GM23248 (cell line): ENCODE data around the gene PLA2G2C. TPM values are rescaled to one million over a fixed set of nuclear protein-coding genes. Genes with fewer than 3 reads are reported as not detected.

Experiments
- DNase-seq: peaks from one replicate; pipeline ENCODE4 v3.0.0-alpha.2; 2015
- H2AFZ ChIP-seq: fragments of 200-600 bp; sonication (generic); 2 replicates; pipeline ENCODE4 v1.6.1; 2016; ENCODE audit warnings: antibody characterized with exemption
- H3F3A ChIP-seq: fragments of 200-600 bp; sonication (generic); 2 replicates; pipeline ENCODE4 v1.6.1; 2016; ENCODE audit warnings: mild to moderate bottlenecking, antibody characterized with exemption, mixed run types; ENCODE audit not compliant: insufficient read depth
- H3K27ac ChIP-seq: fragments of 200-600 bp; sonication (generic); 2 replicates; pipeline ENCODE4 v1.5.1; 2016; ENCODE audit warnings: mild to moderate bottlenecking
- H3K27me3 ChIP-seq: fragments of 200-600 bp; sonication (generic); replicated peaks from 2 replicates; pipeline ENCODE4 v1.6.1; 2016; ENCODE audit warnings: mild to moderate bottlenecking; ENCODE audit not compliant: insufficient read depth
- H3K36me3 ChIP-seq: fragments of 200-600 bp; sonication (generic); 2 replicates; pipeline ENCODE4 v1.6.1; 2016; ENCODE audit warnings: low read depth, mild to moderate bottlenecking
- H3K4me1 ChIP-seq: fragments of 200-600 bp; sonication (generic); 2 replicates; pipeline ENCODE4 v1.6.1; 2016; ENCODE audit warnings: mild to moderate bottlenecking; ENCODE audit not compliant: insufficient read depth
- H3K4me2 ChIP-seq: fragments of 200-600 bp; sonication (generic); one replicate; pipeline ENCODE4 v1.6.1; 2016; ENCODE audit warnings: mild to moderate bottlenecking; ENCODE audit not compliant: unreplicated experiment
- H3K4me3 ChIP-seq: fragments of 200-600 bp; sonication (generic); 2 replicates; pipeline ENCODE4 v1.5.1; 2016; ENCODE audit warnings: mild to moderate bottlenecking
- H3K79me2 ChIP-seq: fragments of 200-600 bp; sonication (generic); 2 replicates; pipeline ENCODE4 v1.6.1; 2016; ENCODE audit warnings: mild to moderate bottlenecking; ENCODE audit not compliant: insufficient read depth
- H3K9ac ChIP-seq: fragments of 200-600 bp; sonication (generic); 2 replicates; pipeline ENCODE4 v1.6.1; 2016; ENCODE audit warnings: mild to moderate bottlenecking
- H3K9me2 ChIP-seq: fragments of 200-600 bp; sonication (generic); 2 replicates; pipeline ENCODE4 v1.6.1; 2016; ENCODE audit warnings: mixed run types, mild to moderate bottlenecking, moderate library complexity; ENCODE audit not compliant: insufficient read depth
- H3K9me3 ChIP-seq: fragments of 200-600 bp; sonication (generic); one replicate; pipeline ENCODE4 v1.6.1; 2017; ENCODE audit warnings: low read depth
- H4K20me1 ChIP-seq: fragments of 200-600 bp; sonication (generic); 2 replicates; pipeline ENCODE4 v1.6.0; 2016; ENCODE audit not compliant: insufficient read depth
- EZH2 ChIP-seq: fragments of 200-600 bp; sonication (generic); IDR thresholded peaks from 2 replicates; pipeline ENCODE4 v1.6.1; 2018; ENCODE audit warnings: antibody characterized with exemption, mild to moderate bottlenecking; ENCODE audit not compliant: insufficient read depth, poor library complexity, severe bottlenecking
- EZH2phosphoT487 ChIP-seq: fragments of 200-600 bp; sonication (generic); IDR thresholded peaks from 2 replicates; pipeline ENCODE4 v1.6.1; 2018; ENCODE audit warnings: antibody characterized with exemption, moderate library complexity, mild to moderate bottlenecking, low read depth; ENCODE audit not compliant: insufficient read depth
- WGBS, 2 experiments: methylation state at CpG; one replicate each; pipeline ENCODE4 v1.1.6; 2015 to 2017; ENCODE audit warnings: low lambda C conversion rate in 2 of 2, low coverage in 1 of 2; ENCODE audit errors: missing lambda C conversion rate in 2 of 2; 5-methylcytosine and 5-hydroxymethylcytosine counted together
- in situ Hi-C: fragments of 300-500 bp; cut with MboI; formaldehyde crosslinking; loops from 2 replicates; pipeline ENCODE4 v1.15.0; 2020
- polyA plus RNA-seq: library from polyadenylated mRNA; unstranded; fragments of >200 nt; fragmentation: Nextera tagmentation; extraction: Ambion mirVana; gene quantifications from 2 replicates; pipeline ENCODE4 v1.2.1, GENCODE V29; 2016
- total RNA-seq: library from RNA; depleted of rRNA; stranded (reverse); fragments of >200 nt; shearing (Covaris generic); gene quantifications from 2 replicates; pipeline ENCODE4 v1.2.3, GENCODE V29; 2014

The PLA2G2C gene
- total and polyA plus RNA-seq, 2 experiments from 2014 or later = not detected

DNA sequence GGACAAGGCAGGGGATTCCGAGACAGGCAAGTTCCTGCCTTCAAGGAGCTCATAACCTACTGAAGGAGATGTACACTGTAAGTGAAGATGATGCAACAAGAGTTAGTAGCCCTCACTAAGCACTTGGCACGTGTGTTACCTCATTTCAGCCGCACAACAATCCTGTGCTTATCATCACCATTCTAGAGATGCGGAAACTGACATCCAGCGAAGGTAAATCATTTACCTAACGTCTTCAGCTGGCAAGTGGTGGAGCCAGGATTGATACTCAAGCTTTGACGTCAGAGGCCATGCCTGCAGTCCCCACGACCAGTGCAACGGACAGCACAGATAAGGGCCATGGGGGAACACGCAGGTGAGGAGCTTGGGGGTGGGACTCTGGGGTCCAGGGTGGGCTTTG, 3.3 kb downstream of the PLA2G2C start:
- H3F3A ChIP-seq = no peaks in the 10 kb centered on the region
- H3K4me3 ChIP-seq = no peak overlapping the region
- peaks cover 71% of the 10 kb centered on the region for H3K27me3 ChIP-seq
- DNase-seq = no peak
- no peaks in the 10 kb centered on the region for H3K79me2 ChIP-seq
- no peaks in the 10 kb centered on the region for H3K9me2 ChIP-seq
- H3K9ac ChIP-seq = no peak overlapping the region
- H4K20me1 ChIP-seq = no peaks in the 10 kb centered on the region
- no peak overlapping the region for H3K27ac ChIP-seq
- H3K4me2 ChIP-seq = no peak overlapping the region
- no peaks in the 10 kb centered on the region for H3K4me1 ChIP-seq
- no peak for TF ChIP-seq EZH2phosphoT487
- no peaks in the 10 kb centered on the region for H3K36me3 ChIP-seq
- H3K9me3 ChIP-seq = no peaks in the 10 kb centered on the region
- in situ Hi-C loops = no loop called here
- no peak overlapping the region for H2AFZ ChIP-seq
- WGBS, 2 experiments = 59 to 62% methylated on average over 10 of the region's 10 CpGs

DNA sequence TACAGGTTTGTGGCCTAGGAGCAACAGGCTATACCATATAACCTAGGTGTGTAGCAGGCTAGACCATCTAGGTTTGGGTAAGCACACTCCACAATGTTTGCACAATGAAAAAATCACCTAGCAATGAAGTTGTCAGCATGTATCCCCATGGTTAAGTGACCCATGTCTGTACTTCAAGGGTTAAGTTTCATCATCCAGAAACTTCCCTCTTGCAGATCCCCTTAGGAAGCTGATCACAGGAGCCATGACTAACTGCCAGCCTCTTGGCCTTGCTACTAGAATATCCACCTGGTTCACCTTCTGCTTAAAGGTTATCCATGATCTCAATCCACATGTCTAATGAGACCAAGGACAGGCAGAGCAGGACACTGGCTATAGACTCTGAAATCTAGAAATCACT, 3.9 kb downstream of the PLA2G2C start:
- Histone ChIP-seq H3K79me2 (no peaks in the 10 kb centered on the region), H3K4me3 (no peak overlapping the region), H3K9me3 (no peaks in the 10 kb centered on the region), H3F3A (no peaks in the 10 kb centered on the region), H4K20me1 (no peaks in the 10 kb centered on the region), H3K36me3 (no peaks in the 10 kb centered on the region), H3K4me1 (no peaks in the 10 kb centered on the region), H3K9me2 (no peaks in the 10 kb centered on the region), H3K9ac (no peak overlapping the region), H3K4me2 (no peak overlapping the region), H3K27ac (no peak overlapping the region), H3K27me3 (peaks cover 71% of the 10 kb centered on the region), H2AFZ (no peak overlapping the region)
- TF ChIP-seq EZH2phosphoT487 (no peak), EZH2 (no peak)
- DNase-seq = no peak
- in situ Hi-C loops = no loop called here

DNA sequence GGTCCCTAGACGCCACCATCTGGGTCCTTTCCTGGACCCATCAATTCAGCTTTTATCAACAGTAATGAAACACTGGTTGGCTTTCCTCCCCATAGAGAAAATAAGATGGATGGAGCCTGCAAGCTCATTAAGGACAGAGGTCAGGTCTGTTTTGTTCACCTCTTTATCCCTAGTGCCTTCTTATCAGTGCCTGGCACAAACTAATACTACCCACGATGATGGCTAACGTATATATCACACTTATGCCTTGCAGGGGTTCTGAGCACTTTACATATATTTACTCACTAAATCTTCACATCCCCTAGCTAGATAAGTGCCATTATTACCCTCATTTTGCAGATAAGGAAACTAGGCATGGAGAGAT, 5.5 kb downstream of the PLA2G2C start:
- Histone ChIP-seq H2AFZ (no peak overlapping the region), H3K4me2 (no peak overlapping the region), H3K4me3 (no peak overlapping the region), H3K9me3 (no peaks in the 10 kb centered on the region), H3K4me1 (no peaks in the 10 kb centered on the region), H3K9ac (no peak overlapping the region), H3K79me2 (no peaks in the 10 kb centered on the region), H3K36me3 (no peaks in the 10 kb centered on the region), H3F3A (no peaks in the 10 kb centered on the region), H3K27ac (no peak overlapping the region), H3K27me3 (peaks cover 71% of the 10 kb centered on the region), H4K20me1 (no peaks in the 10 kb centered on the region), H3K9me2 (no peaks in the 10 kb centered on the region)
- in situ Hi-C loops = no loop called here
- no peak for DNase-seq
- TF ChIP-seq EZH2phosphoT487 (no peak), EZH2 (no peak)
- 32 to 34% methylated on average over 3 of the region's 3 CpGs for WGBS, 2 experiments

DNA sequence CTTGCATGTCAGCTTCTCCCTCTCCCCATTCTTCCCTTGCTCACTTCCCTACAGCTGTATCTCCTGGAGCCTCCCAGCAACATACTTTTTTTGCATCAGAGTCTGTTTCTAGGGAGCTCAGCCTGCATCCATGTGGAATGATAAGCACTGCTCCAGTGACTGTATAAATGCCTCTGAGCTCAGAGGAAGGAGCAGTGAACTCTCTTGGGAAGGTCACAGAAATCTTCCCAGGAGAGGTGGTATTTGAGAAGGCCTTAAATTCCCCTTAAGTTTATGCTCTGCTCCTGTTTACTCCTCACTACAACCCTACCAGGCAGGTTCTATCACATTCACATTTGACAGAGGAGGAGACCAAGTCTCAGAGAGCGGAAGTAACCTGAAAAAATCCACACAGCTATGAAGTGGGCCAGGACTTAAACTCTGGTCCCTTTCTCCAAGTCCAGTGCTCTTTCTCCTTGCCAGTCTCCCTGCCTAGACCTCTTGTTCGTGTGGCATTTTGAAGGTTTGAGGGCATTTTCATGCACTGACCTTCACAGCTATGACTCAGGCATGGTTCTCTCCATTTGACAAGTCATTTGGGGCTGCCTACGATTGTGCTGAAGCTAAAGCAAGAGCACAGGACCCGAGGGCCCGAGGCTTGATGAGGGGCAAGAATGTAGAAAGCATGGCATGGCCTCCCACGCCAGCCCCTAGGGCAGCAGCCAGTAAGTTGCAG, 6.0 kb downstream of the PLA2G2C start:
- H3K4me1 ChIP-seq = no peaks in the 10 kb centered on the region
- H4K20me1 ChIP-seq = no peaks in the 10 kb centered on the region
- H3K27me3 ChIP-seq = peaks cover 67% of the 10 kb centered on the region
- 43 to 66% methylated on average over 5 to 6 of the region's 6 CpGs for WGBS, 2 experiments
- no peaks in the 10 kb centered on the region for H3K9me3 ChIP-seq
- H3F3A ChIP-seq = no peaks in the 10 kb centered on the region
- H3K36me3 ChIP-seq = no peaks in the 10 kb centered on the region
- no peak for DNase-seq
- H3K27ac ChIP-seq = no peak overlapping the region
- H3K4me3 ChIP-seq = no peak overlapping the region
- H3K9ac ChIP-seq = no peak overlapping the region
- TF ChIP-seq EZH2 = no peak
- TF ChIP-seq EZH2phosphoT487 = no peak
- in situ Hi-C loops = no loop called here
- no peaks in the 10 kb centered on the region for H3K79me2 ChIP-seq
- H3K4me2 ChIP-seq = no peak overlapping the region
- H3K9me2 ChIP-seq = no peaks in the 10 kb centered on the region
- H2AFZ ChIP-seq = no peak overlapping the region
